GM21515 (cell line): Measurements from ENCODE around the gene SUN2.

Experiments
- ATAC-seq: cut with Tn5 transposase; IDR thresholded peaks from one replicate; pipeline ENCODE4 v1.9.1; 2021; ENCODE audit not compliant: unreplicated experiment

SUN2 gene

GRCh38 chr22:38699784-38700183 lies 56.0 kb downstream of the SUN2 start:
- ATAC-seq: no peak

DNA sequence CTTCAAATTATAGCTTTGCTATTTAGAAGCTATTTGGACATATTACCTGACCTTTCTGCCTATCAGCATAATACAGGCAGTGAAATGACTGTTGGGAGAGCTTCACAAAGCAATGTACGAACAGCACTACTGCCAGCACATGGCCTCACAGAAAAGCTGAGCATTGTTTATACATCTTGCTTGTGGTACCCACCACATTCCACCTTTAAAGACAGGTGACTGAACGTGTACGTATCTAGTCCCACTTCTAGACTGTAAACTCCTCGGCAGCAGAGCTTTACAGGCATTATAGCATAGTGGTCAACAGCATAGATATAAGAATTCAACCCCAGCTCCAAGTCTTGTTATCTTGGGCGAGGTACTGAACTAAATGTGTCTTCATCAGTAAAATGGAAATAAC lies 56.7 kb downstream of the SUN2 start:
- no peak for ATAC-seq

- no peak for ATAC-seq
Measured at GRCh38 chr22:38698407-38699094, 57.2 kb downstream of the SUN2 start.

DNA sequence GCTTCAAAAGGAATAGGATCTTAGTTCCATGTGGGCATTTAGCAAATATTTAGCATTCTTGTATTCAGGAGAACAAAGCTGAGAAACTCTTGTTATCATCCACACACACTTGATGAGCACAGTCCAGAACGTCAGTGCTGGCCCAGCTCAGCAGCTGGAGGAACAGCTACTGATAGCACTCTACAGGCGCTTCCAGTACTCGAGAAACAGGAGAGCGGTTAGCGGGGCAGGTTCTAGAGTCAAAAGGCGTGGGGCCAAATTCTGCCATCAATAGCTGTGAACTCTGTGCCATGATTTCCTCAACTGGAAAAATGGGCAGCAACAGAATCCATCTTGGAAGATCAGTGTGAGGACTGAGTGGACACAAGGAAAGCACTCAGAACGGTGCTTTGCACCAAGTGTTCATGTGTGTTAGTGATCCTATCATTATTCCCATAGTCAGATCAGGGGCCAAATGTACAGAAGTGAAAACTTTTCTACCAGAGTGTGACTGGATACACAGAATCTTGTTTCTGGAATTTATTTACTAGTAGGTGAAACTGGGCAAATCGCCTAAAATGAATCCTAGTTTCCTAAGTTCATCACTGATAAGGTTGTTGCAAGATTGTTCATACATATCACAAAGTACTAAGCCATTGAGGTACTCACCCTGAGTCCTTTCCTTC lies 58.2 kb downstream of the SUN2 start:
- no peak for ATAC-seq

DNA sequence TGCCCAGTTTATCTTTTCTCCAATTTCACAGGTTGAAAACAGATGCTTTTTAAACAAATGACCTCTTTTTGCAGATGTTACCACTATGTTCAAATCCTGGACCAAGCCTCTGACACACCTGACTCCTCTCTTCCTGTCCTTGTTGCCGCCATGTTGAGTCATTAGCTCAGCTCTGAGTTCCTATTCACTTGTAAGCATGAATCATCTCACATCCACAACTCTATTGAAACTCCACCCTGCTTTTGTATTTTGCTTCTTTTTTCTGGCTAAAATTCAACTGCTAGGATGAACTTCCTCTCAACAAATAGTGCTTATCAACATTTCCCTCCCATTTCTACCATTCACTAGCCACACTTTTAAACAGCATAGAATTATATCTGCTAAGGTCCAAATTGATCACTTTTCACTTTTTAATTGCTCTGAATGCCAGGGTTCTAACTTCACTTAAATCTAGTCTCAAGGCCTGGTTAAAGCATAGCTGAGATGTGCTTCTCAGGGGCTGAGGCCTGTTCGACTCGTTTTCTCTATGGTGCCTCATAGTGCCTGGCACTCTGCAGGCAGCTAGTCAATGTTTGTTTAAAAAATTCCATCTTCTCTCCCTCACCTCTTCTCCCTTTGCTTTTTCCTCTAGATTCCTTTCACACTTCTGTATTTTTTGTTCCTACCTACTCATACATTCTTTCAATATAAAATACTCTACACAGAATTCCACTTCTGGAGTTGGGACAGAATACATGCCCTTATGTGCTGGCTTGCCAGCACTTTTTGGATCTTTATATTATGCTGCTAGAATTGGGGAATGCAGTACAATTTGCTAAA lies 59.0 kb downstream of the SUN2 start:
- no peak for ATAC-seq

DNA sequence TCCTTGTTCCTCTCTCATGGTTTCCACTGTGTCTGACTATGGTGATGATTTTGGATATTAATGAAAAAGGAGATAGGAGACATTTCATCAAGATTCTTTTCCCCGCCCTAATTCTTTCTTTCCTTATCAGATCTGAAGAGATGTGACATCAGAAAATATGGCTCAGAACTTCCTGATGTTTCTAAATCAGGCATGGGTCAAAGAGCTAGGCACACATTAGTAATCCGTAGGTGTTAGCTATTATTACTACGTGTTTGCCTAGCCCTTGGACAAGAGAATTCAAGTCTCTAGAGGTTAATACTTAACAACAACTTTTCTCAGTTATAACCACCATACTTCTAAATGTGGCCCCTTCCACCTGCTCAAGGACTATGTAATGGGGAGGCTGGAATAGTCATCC lies 60.9 kb downstream of the SUN2 start:
- ATAC-seq: no peak

GRCh38 chr22:38694049-38694448 lies 61.7 kb downstream of the SUN2 start:
- no peak for ATAC-seq

GRCh38 chr22:38689651-38690050 lies 66.1 kb downstream of the SUN2 start:
- ATAC-seq: no peak

DNA sequence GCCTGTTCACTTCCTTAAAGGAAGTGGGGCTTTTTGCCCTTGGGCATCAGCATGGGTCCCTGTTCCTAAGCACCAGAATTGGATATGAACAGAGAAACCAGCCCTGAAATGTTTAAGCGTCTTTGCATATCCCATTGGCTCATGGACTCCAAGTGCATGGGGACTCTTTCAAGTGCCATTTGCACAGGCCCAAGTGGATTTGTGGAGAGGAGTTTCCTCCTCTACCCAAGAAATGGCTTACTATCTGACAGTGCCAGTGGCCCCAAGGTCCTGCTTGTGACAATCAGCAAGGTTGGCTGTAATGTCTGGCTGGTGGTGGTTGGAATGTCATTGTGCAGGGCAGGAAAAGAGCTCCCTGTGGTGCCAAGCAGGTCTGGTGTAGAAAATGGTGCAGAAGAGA lies 70.0 kb downstream of the SUN2 start:
- no peak for ATAC-seq

GRCh38 chr22:38684895-38685294 lies 70.9 kb downstream of the SUN2 start:
- ATAC-seq: no peak
